Esophagus muscularis mucosa (tissue), 4 donors: Measurements from ENCODE around the gene BCR.

Source experiments
- EP300 ChIP-seq: sonication (generic); formaldehyde crosslinking; IDR thresholded peaks from one replicate; pipeline ENCODE4 v1.6.1; 2017; ENCODE audit warnings: antibody characterized with exemption
- POLR2A ChIP-seq: fragments of 450-650 bp; IDR thresholded peaks from one replicate; pipeline ENCODE4 v1.6.1; 2017; ENCODE audit warnings: antibody characterized with exemption, moderate library complexity, mild to moderate bottlenecking, low read depth
- TF ChIP-seq, protein P1 (sequence below), 3 experiments: fragments of 200-600 bp in 2 of 3; fragments of 450-650 bp in 1 of 3; sonication (generic) in 2 of 3; IDR thresholded peaks; one replicate each; pipeline ENCODE4 v1.5.1; 2017 to 2019; ENCODE audit warnings: antibody characterized with exemption in 3 of 3, mild to moderate bottlenecking in 2 of 3, moderate library complexity in 1 of 3

DNA sequence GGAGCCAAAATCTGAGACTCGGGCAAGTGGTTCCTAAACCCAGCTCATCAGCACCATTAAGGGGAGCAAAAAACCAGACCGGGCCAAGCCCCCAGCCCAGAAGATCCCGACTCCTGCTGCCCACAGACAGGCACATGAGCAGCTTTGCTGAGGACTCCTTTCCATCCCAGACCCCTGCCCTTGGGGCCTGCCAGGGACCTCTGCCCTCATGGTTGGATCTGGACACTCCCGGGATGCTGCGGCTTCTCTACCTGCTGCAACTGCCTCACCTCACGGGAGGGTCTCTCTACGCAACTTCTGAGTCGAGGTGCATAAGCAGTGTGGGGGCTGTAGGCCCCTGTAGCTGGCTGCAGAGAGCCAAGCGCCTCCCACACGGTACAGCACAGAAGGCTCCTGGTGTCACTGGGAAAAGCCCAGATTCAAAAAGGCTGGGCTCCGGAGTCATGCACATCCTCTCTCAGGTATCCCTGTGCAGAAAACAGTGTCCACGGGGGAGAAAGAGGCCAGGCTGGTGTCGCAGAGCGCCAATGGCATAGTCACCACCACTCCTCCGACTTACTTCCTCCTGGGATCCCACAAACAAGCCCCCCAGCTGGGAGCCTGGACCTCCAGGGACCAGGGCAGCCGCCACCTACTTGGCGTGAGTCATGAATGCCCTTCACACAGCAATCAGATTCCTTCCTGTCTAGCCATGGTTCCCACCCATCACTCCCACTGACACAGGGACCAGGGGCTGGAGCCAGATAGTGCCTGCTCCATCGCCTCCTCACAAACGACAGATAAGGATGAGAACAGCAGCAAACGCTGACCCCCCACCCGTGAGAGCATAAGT, 122.1 kb downstream of the BCR start:
- TF ChIP-seq, protein P1, sequence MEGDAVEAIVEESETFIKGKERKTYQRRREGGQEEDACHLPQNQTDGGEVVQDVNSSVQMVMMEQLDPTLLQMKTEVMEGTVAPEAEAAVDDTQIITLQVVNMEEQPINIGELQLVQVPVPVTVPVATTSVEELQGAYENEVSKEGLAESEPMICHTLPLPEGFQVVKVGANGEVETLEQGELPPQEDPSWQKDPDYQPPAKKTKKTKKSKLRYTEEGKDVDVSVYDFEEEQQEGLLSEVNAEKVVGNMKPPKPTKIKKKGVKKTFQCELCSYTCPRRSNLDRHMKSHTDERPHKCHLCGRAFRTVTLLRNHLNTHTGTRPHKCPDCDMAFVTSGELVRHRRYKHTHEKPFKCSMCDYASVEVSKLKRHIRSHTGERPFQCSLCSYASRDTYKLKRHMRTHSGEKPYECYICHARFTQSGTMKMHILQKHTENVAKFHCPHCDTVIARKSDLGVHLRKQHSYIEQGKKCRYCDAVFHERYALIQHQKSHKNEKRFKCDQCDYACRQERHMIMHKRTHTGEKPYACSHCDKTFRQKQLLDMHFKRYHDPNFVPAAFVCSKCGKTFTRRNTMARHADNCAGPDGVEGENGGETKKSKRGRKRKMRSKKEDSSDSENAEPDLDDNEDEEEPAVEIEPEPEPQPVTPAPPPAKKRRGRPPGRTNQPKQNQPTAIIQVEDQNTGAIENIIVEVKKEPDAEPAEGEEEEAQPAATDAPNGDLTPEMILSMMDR (IDR thresholded peaks at IDR 0.05): no peak
- TF ChIP-seq POLR2A (no peak), EP300 (no peak)
